Measurements from ENCODE around the gene KPNA6.

- TF ChIP-seq POLR2A (IDR thresholded peaks at IDR 0.05) = no peak
- TF ChIP-seq CTCF (IDR thresholded peaks at IDR 0.05) = no peak
- no peak for TF ChIP-seq POLR2AphosphoS5 (IDR thresholded peaks at IDR 0.05)
Observed at GRCh38 chr1:32138965-32139364, 31.1 kb downstream of the KPNA6 start.

All from breast epithelium (tissue), 3 donors.